HG03565 (cell line): ENCODE results near the gene ZSWIM6.

Experiments
- ATAC-seq: cut with Tn5 transposase; IDR thresholded peaks from one replicate; pipeline ENCODE4 v1.9.1; 2021; ENCODE audit warnings: mild to moderate bottlenecking, moderate library complexity; ENCODE audit not compliant: unreplicated experiment

ZSWIM6 gene

DNA sequence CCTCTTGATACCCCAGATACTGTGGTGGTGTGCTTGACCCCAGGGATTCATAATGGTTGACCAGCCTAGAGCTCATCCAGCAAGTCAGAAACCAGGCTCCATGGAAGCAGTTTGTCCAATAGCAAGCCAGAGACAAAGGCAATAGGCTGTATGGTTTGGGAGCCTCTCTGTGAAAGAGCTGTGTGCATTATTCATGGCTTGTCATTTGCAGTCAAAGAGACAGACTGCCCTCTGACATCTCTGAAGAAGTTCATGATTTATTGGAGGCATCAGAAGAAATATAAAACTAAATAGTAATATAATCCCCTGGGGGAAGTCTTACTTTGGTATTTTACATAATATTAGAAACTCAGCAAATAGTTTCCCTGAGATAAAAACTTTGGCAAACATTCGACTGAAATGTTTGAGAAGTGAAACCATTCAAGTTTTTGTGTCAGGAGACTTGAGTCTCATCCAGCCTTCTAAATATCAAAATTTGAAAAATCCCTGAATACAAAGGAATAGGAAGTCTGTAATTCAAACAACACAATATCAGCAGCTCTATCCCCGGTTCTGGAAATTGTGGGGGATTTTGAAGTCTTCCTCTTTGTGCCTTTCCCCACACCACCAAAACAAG, 250.3 kb downstream of the ZSWIM6 start:
- no peak for ATAC-seq

DNA sequence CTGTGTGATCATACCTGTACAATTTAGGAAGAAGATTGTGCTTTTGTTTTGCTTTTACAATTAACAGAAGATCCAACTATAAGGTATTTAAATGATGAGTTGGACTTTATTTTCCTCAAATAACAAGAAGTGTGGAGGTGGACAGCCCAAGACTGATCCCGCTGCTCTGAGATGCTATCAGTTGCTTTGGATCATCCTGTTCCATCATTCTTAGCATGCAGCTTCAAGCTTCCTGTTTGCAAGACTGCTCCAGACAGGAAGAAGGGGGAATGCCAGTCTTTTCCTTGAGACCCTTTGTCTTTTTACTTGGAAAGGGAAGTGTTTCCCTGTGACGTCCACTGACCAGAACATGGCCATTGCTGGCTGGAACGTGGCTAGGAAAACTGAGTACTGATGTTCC, 250.8 kb downstream of the ZSWIM6 start:
- no peak for ATAC-seq

- no peak for ATAC-seq
These were observed 254.3 kb downstream of the ZSWIM6 start for GRCh38 chr5:61586096-61587084.

GRCh38 chr5:61587125-61587524, 255.1 kb downstream of the ZSWIM6 start:
- ATAC-seq = no peak

DNA sequence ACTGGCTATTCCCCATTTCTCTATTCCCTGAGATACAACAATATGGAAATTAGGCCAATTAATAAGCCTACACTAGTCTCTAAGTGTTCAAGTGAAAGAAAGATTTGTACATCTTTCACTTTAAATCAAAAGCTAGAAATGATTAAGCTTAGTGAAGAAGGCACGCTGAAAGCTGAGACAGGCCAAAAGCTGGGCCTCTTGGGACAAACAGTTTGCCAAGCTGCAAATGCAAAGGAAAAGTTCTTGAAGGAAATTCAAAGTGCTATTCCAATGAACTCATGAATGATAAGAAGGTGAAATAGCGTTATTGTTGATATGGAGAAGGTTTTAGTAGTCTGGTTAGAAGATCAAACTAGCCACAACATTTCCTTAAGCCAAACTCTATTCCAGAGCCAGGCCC, 256.2 kb downstream of the ZSWIM6 start:
- ATAC-seq = no peak

DNA sequence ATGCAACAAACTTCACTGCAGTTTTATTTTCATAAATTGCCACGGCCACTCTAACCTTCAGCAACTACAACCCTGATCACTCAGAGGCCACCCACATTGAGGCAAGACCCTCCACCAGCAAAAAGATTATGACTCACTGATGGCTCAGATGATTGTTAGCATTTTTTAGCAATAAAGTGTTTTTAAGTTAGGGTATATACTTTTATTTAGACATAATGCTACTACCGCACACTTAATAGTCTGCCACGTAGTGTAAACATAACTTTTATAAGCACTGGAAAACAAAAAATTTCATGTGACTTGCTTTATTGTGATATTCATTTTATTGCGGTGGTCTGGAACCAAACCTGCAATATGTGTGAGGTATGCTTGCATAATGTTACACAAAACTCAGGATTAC, 257.9 kb downstream of the ZSWIM6 start:
- ATAC-seq = no peak

DNA sequence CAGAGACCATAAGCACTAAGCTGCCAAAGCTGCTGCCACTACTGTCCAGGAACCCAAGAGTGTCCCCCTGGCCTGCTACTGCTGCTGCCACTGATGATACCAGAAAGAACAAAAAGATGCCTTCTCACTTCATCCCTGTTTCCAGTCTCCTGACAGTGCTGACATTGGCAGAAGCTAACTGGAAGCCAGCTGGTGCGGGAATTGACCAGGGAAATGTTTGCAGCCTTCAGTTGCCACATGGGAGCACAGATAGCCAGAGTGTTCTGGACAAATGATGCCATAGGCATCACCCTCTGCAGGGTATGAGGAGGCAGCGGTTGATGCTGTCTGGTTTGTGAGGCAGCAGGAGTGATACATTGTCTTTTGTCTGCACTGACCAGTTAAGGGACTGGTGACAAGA, 258.4 kb downstream of the ZSWIM6 start:
- no peak for ATAC-seq

DNA sequence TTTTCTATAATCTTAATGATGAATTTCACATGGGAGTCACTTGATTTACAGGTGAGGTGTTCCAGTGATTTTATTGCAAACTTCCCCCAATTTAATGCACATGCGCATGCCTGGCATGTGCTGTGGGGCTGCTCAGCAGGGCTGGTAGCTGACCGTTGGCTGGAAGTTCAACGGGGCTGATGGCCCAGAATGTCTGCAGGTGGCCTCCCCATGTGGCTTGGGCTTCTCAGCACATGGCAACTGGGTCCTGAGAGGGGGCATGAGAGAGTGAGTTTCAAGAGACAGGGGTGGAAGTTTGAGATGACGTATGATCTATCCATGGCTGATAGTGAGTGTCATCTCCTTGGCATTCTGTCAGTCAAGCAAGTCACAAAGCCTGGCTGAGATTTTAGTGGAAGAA, 259.8 kb downstream of the ZSWIM6 start:
- ATAC-seq = no peak

GRCh38 chr5:61595426-61595825, 263.4 kb downstream of the ZSWIM6 start:
- no peak for ATAC-seq
